Measurements from ENCODE around the gene NFATC1. TPM values are rescaled to one million over a fixed set of nuclear protein-coding genes. Genes with fewer than 3 reads are reported as not detected.

The NFATC1 gene
- total and polyA plus RNA-seq, 9 donors, result 7.0 to 17.1 (median 12.6) TPM

- no peak overlapping the region for H3K27ac ChIP-seq (ENCODE audit: low read length)
- DNase-seq, result peak; percentile 35
- H3K36me3 ChIP-seq (ENCODE audit: control insufficient read depth, insufficient read depth, low read length), result peaks cover 12% of the 10 kb centered on the region
- WGBS (ENCODE audit: insufficient coverage), result 70% methylated on average over 31 of the region's 40 CpGs
- peaks cover 37% of the 10 kb centered on the region for H3K4me1 ChIP-seq (ENCODE audit: control insufficient read depth, insufficient read depth, low read length)
- H3K27me3 ChIP-seq (ENCODE audit: control insufficient read depth, insufficient read depth, low read length), result peaks cover 2% of the 10 kb centered on the region
- no peak overlapping the region for H3K4me3 ChIP-seq (ENCODE audit: low read length)
- H3K9me3 ChIP-seq (replicated peaks; ENCODE audit: control insufficient read depth, low read depth, low read length), result no peaks in the 10 kb centered on the region
Observed at GRCh38 chr18:79508565-79509535, 113.1 kb downstream of the NFATC1 start.

DNA sequence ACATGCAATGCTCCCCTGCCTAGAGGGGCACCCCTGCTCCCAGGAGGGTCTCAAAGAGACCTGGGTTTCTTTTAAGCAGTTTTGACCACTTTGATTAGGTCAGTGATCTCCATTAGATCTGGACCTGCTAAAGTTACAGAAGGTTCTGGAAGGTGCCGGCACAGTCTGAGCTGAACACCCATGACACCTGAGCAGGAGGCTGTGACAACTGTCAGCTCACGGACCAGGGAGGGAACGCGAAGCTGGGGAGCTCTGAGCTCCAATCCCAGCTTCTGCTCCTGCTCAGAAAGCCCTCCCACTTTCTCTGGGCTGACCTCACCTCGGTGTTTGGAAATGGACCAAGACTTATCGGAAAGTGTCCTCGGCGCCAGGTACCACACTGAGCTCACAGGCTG, 113.8 kb downstream of the NFATC1 start:
- Histone ChIP-seq H3K27ac (ENCODE audit: low read length) (no peak overlapping the region), H3K36me3 (ENCODE audit: control insufficient read depth, insufficient read depth, low read length) (peaks cover 12% of the 10 kb centered on the region), H3K9me3 (replicated peaks; ENCODE audit: control insufficient read depth, low read depth, low read length) (no peaks in the 10 kb centered on the region), H3K4me1 (ENCODE audit: control insufficient read depth, insufficient read depth, low read length) (peaks cover 37% of the 10 kb centered on the region), H3K4me3 (ENCODE audit: low read length) (no peak overlapping the region), H3K27me3 (ENCODE audit: control insufficient read depth, insufficient read depth, low read length) (peaks cover 2% of the 10 kb centered on the region)
- WGBS (ENCODE audit: insufficient coverage), result 85% methylated on average over 8 of the region's 8 CpGs
- no peak for DNase-seq

- H3K27ac ChIP-seq (ENCODE audit: low read length), result no peak overlapping the region
- peaks cover 37% of the 10 kb centered on the region for H3K4me1 ChIP-seq (ENCODE audit: control insufficient read depth, insufficient read depth, low read length)
- peaks cover 2% of the 10 kb centered on the region for H3K27me3 ChIP-seq (ENCODE audit: control insufficient read depth, insufficient read depth, low read length)
- no peaks in the 10 kb centered on the region for H3K9me3 ChIP-seq (replicated peaks; ENCODE audit: control insufficient read depth, low read depth, low read length)
- peaks cover 12% of the 10 kb centered on the region for H3K36me3 ChIP-seq (ENCODE audit: control insufficient read depth, insufficient read depth, low read length)
- no peak overlapping the region for H3K4me3 ChIP-seq (ENCODE audit: low read length)
- WGBS (ENCODE audit: insufficient coverage), result 93% methylated on average over 10 of the region's 20 CpGs
- DNase-seq, result no peak
Observed at GRCh38 chr18:79510046-79510685, 114.4 kb downstream of the NFATC1 start.

GRCh38 chr18:79510731-79511241, 115.1 kb downstream of the NFATC1 start:
- Histone ChIP-seq H3K9me3 (replicated peaks; ENCODE audit: control insufficient read depth, low read depth, low read length) (no peaks in the 10 kb centered on the region), H3K27me3 (ENCODE audit: control insufficient read depth, insufficient read depth, low read length) (peaks cover 2% of the 10 kb centered on the region), H3K36me3 (ENCODE audit: control insufficient read depth, insufficient read depth, low read length) (peaks cover 12% of the 10 kb centered on the region), H3K4me1 (ENCODE audit: control insufficient read depth, insufficient read depth, low read length) (peaks cover 36% of the 10 kb centered on the region), H3K4me3 (ENCODE audit: low read length) (no peak overlapping the region), H3K27ac (ENCODE audit: low read length) (no peak overlapping the region)
- no peak for DNase-seq
- WGBS (ENCODE audit: insufficient coverage), result 91% methylated on average over 27 of the region's 36 CpGs

- Histone ChIP-seq H3K4me3 (ENCODE audit: low read length) (no peak overlapping the region), H3K27me3 (ENCODE audit: control insufficient read depth, insufficient read depth, low read length) (peaks cover 2% of the 10 kb centered on the region), H3K4me1 (ENCODE audit: control insufficient read depth, insufficient read depth, low read length) (peaks cover 31% of the 10 kb centered on the region), H3K27ac (ENCODE audit: low read length) (no peak overlapping the region), H3K36me3 (ENCODE audit: control insufficient read depth, insufficient read depth, low read length) (peaks cover 12% of the 10 kb centered on the region), H3K9me3 (replicated peaks; ENCODE audit: control insufficient read depth, low read depth, low read length) (no peaks in the 10 kb centered on the region)
- DNase-seq, result no peak
- WGBS (ENCODE audit: insufficient coverage), result 90% methylated on average over 15 of the region's 21 CpGs
Observed at GRCh38 chr18:79511271-79511670, 115.5 kb downstream of the NFATC1 start.

- Histone ChIP-seq H3K4me1 (ENCODE audit: control insufficient read depth, insufficient read depth, low read length) (peaks cover 26% of the 10 kb centered on the region), H3K9me3 (replicated peaks; ENCODE audit: control insufficient read depth, low read depth, low read length) (no peaks in the 10 kb centered on the region), H3K27ac (ENCODE audit: low read length) (no peak overlapping the region), H3K36me3 (ENCODE audit: control insufficient read depth, insufficient read depth, low read length) (peaks cover 12% of the 10 kb centered on the region), H3K4me3 (ENCODE audit: low read length) (no peak overlapping the region), H3K27me3 (ENCODE audit: control insufficient read depth, insufficient read depth, low read length) (peaks cover 2% of the 10 kb centered on the region)
- DNase-seq, result no peak
- WGBS (ENCODE audit: insufficient coverage), result 86% methylated on average over 30 of the region's 32 CpGs
Observed at GRCh38 chr18:79511671-79512301, 116.1 kb downstream of the NFATC1 start.

DNA sequence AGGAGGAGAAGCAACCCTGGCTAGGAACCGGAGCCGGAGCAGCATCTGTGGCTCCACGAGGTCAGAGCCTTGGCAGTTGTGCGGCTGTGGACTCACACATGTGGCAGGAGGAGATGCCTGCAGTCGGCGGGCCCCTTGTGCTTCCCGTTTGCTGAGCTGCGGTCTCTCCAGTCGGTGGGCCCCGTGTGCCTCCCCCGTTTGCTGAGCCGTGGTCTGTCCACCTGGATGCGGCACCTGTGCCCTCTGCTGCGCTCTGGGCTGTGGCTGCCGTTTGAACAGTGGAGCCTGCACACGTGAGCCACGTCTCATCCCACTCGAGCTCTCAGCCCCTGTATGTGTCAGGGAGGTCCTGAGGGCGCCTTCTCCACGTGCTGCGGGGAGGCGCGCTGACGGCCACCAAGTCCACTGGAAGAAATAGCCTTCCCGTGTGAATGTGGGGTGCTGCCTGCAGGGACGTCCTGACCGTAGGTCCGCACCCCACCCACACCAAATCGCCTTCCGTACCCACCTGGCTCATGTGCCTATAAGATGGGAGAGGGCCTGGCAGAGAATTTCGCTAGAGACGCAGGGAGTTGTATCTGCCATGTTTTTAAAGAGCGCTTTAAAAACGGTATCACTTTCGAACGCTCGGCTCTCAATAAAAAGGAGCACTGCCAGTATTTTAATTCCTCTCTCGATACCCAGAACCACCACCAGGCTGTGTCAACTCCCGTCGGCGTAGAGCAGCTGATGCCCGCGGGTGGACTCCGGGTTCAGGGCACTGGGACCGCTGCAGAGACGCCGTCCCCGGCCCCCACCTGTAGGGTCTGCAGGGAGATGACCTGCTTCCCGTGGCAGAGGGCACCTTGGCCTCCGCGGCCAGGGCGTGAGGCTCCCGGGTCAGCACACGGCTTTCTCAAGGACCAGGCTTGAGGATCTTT, 117.0 kb downstream of the NFATC1 start:
- Histone ChIP-seq H3K4me1 (ENCODE audit: control insufficient read depth, insufficient read depth, low read length) (peaks cover 17% of the 10 kb centered on the region), H3K27ac (ENCODE audit: low read length) (no peak overlapping the region), H3K9me3 (replicated peaks; ENCODE audit: control insufficient read depth, low read depth, low read length) (no peaks in the 10 kb centered on the region), H3K36me3 (ENCODE audit: control insufficient read depth, insufficient read depth, low read length) (peaks cover 12% of the 10 kb centered on the region), H3K27me3 (ENCODE audit: control insufficient read depth, insufficient read depth, low read length) (peaks cover 2% of the 10 kb centered on the region), H3K4me3 (ENCODE audit: low read length) (no peak overlapping the region)
- 87% methylated on average over 35 of the region's 54 CpGs for WGBS (ENCODE audit: insufficient coverage)
- DNase-seq, result no peak

GRCh38 chr18:79513381-79514081, 117.8 kb downstream of the NFATC1 start:
- WGBS (ENCODE audit: insufficient coverage), result 90% methylated on average over 36 of the region's 36 CpGs
- Histone ChIP-seq H3K4me1 (ENCODE audit: control insufficient read depth, insufficient read depth, low read length) (peaks cover 10% of the 10 kb centered on the region), H3K27ac (ENCODE audit: low read length) (no peak overlapping the region), H3K36me3 (ENCODE audit: control insufficient read depth, insufficient read depth, low read length) (peaks cover 16% of the 10 kb centered on the region), H3K27me3 (ENCODE audit: control insufficient read depth, insufficient read depth, low read length) (peaks cover 2% of the 10 kb centered on the region), H3K9me3 (replicated peaks; ENCODE audit: control insufficient read depth, low read depth, low read length) (no peaks in the 10 kb centered on the region), H3K4me3 (ENCODE audit: low read length) (no peak overlapping the region)
- DNase-seq, result no peak

GRCh38 chr18:79515331-79515730, 119.6 kb downstream of the NFATC1 start:
- peaks cover 7% of the 10 kb centered on the region for H3K4me1 ChIP-seq (ENCODE audit: control insufficient read depth, insufficient read depth, low read length)
- no peak for DNase-seq
- peaks cover 9% of the 10 kb centered on the region for H3K27me3 ChIP-seq (ENCODE audit: control insufficient read depth, insufficient read depth, low read length)
- peaks cover 8% of the 10 kb centered on the region for H3K36me3 ChIP-seq (ENCODE audit: control insufficient read depth, insufficient read depth, low read length)
- no peaks in the 10 kb centered on the region for H3K9me3 ChIP-seq (replicated peaks; ENCODE audit: control insufficient read depth, low read depth, low read length)
- no peak overlapping the region for H3K27ac ChIP-seq (ENCODE audit: low read length)
- H3K4me3 ChIP-seq (ENCODE audit: low read length), result no peak overlapping the region
- 90% methylated on average over 2 of the region's 8 CpGs for WGBS (ENCODE audit: insufficient coverage)

Data from muscle of leg (tissue), 11 donors.